Fibroblast of upper back skin (primary cell): ENCODE results near the gene CAMK4.

Experiments
- DNase-seq: peaks from one replicate; pipeline ENCODE4 v3.0.0-alpha.2; 2013

The CAMK4 gene

GRCh38 chr5:111447099-111447498, 222.9 kb downstream of the CAMK4 start:
- peak; percentile 23 for DNase-seq

- no peak for DNase-seq
These were observed 223.6 kb downstream of the CAMK4 start for GRCh38 chr5:111447822-111448221.

DNA sequence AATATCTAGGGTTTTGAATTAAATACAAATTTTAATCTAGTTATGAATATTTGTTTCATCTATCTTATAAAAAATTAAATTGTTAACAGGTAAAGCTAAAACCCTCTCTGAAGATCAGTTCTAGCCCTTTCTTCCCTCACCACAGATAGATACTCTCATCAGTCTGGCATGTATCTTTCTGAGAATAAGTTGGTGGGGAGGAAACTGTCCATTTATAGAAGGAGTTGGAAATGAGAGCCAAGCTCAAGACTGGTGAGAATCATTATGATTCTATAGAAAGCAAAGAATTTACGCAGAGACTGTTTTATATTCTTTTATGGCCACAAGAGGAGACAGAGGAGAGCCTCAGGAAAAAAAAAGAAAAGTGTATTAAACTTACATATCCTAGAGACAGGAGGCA, 229.1 kb downstream of the CAMK4 start:
- DNase-seq, result peak; percentile 61

DNA sequence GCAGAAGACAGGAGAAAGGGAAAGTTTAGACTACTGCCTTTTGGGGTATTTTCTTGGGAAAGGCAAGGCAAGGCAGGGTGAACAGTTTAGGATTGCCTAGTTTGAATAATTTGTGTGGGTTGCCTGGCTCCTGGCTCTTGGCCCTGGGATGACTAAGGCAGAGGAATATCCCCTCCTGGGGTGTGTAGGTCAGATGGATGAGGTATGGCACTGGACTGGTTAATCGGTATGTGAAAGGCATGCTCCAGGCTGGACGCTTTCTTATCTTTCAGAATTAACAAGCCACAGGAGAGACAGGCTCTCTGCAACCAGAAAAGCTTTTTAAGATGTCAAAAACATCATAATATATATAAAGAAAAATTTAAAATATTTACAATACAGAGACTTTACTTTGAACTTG, 229.6 kb downstream of the CAMK4 start:
- peak; percentile 83 for DNase-seq

GRCh38 chr5:111454198-111454622, 230.0 kb downstream of the CAMK4 start:
- peak; percentile 72 for DNase-seq

DNA sequence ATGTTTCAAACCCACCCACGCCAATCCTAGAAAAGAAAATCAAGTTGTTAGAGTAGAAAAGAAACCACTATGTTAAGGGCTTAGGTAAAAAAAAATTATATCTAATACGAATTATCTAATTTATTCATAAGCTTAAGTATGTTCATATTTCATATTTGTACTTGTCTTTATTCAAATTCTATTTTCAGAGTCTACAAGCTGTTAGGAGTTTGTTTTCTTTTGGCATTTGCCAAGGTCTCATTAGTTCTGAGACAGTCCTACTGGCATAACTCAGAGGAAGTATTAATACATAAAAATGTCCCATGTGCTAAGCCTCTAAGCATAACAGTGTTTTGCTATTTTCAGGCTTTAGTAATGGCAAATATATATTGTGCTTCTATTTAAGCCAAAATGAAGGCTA, 230.6 kb downstream of the CAMK4 start:
- DNase-seq, result no peak

DNA sequence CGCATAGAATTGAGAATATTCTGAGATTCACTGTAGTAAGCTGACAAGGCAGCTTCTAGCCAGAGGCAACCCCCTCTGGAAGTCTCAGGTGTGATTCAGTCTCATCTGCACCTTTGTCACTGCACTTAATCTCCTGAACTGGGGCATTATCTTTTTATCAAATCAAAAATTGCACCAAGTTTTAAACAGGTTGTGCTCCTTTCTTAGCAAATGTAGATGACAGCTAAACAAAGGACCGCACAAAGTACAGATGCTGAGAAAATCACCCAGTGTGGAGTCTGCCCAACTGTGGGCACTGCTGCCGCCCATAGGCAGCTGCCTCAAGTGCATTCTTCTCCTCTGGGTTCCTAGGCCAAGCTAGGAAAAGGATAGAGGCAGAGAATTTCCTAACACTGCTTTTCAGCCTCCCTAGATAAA, 237.1 kb downstream of the CAMK4 start:
- DNase-seq, result peak; percentile 34

- no peak for DNase-seq
These were observed 237.8 kb downstream of the CAMK4 start for GRCh38 chr5:111461934-111462333.

DNA sequence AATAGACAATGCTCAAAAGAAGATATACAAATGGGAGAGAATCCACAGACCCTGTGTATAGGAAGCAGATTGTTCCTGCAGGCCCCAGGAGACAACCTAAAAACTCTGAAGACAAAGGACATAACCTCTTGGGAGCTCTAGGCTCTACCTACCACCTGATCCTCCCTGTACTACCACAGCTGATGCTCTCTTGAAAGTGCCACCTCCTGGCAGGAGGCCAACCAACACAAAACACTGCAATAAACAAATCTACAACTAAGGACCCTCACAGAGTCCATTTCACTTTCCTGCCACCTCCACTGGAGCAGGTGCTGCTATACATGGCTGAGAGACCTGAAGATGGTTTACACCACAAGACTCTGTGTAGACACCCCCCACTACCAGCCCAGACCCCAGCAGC, 239.1 kb downstream of the CAMK4 start:
- no peak for DNase-seq

GRCh38 chr5:111469293-111469896, 245.2 kb downstream of the CAMK4 start:
- DNase-seq, result no peak

DNA sequence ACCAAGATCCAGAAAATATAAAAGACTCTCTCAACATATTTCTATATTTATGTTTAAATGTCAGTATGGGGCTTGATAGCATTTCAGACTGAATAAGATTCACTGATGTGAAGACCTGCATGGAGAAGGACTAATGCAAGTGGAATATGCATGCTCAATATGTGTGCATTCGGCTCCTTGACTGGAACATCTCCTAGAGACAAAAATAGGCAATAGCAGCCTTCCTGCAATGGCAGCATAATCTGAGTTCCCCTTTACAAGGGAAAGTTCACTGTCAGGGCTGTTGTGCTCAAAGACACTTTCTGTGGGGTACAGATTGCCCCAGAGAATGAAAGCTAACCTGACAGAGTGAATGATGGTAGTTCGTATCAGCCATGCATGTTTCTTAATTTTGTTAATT, 245.7 kb downstream of the CAMK4 start:
- DNase-seq, result no peak

- DNase-seq, result no peak
These were observed 247.9 kb downstream of the CAMK4 start for GRCh38 chr5:111472096-111472495.

- DNase-seq, result no peak
These were observed 248.4 kb downstream of the CAMK4 start for GRCh38 chr5:111472579-111472978.

DNA sequence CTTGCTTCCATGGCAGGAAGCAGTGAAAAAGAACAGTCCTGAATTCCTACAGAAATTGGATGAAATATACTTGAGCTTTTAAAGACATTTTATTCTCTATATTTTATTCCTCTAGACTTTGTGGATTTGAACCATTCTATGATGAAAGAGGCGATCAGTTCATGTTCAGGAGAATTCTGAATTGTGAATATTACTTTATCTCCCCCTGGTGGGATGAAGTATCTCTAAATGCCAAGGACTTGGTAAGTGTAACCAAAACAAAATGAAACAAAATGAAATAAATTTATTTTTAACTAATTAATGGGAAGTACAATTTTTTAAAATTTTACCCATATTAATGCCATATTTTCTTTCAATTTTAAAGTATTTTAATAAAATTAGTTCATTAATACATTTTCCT, 254.1 kb downstream of the CAMK4 start:
- DNase-seq, result peak; percentile 36

GRCh38 chr5:111478898-111479297, 254.7 kb downstream of the CAMK4 start:
- DNase-seq, result no peak

DNA sequence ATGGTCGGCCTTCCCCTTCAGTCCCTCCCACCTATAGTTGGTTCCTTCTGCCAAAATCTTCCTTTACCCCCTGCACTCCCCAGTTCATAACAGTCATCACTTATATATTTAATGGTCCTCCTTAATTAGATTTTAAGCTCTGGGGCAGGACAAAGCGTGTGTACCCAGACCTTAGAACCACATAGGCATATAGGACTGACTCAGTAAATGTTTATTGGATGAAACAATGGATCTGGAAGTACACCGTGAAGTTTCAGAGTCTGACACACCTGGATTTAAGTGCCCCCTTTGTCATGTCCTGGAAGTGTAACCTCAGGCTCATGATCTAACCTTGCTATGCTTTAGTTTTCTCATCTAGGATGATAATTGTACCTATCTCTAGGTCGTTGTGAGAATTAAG, 256.2 kb downstream of the CAMK4 start:
- no peak for DNase-seq

DNA sequence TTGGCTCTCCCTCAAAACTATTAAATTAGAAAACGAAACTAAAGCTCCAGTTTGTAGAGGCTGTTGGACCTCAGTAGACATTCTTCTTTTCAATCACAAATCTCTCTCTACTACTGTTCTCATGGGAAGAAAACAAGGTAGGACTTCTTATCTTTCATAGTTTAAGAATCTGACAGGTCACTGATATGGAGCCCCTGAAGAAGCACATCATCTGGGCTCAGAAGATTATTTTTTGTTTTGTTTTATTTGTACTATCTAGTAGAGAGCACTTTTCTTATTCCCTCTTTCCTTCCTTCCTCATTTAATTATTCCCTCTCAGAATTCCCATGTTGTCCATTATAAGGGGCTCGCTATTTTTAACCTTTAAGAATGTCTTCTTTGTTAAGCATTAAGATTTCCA, 261.9 kb downstream of the CAMK4 start:
- no peak for DNase-seq

DNA sequence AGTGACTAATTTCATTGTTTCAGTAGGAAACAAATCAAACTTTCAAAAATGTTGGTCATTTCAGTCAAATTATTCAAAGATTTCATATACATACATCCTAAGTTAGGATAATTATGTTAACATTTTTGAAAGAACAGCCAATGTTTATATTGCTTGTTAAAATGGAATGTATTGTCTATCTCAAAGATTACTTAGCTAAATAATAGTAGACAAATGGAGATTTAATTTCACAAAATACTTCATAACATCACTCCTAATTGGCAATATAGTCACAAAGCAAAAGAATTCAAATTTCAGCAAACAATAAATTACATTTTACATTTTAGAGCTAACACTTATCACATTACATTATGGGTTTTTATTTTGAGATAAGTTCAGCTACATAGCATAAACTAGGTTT, 262.7 kb downstream of the CAMK4 start:
- DNase-seq, result no peak

DNA sequence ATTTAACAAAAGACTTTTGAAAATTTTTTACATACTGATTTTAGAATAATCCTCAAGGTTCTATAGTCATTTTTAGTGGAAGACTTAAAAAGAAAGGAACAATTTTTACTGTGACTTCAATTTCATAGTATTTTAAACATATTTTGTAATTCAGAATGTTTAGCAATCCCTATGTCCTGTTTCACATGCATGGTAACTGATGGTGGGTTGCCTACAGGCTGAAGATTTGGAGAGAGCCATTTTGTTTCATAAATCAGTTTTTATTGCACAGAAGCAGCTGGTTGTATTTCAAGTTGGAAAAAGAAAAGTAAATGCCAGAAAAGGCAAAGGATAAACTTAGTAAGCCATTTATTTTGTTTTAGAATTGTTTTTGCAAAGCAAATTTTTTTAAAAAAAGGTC, 264.2 kb downstream of the CAMK4 start:
- no peak for DNase-seq

DNA sequence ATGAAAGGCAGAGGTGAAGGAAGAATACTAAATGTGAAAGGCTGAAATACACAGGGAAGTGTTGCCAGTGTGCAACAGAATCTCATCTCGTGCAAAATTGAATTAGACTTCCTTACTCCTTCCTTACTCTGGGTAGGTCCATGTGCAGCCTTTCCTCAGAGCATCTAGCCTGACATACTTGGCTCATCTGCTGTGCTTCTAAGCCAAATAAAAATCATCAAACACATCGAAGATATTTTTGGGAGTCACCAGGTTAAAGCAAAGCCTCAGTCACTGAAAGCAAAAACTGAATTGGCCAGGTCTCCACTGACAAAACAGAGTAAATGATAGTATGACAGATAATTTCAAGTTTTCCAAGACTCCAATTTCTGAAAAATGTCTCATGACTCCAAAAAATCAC, 268.8 kb downstream of the CAMK4 start:
- no peak for DNase-seq

DNA sequence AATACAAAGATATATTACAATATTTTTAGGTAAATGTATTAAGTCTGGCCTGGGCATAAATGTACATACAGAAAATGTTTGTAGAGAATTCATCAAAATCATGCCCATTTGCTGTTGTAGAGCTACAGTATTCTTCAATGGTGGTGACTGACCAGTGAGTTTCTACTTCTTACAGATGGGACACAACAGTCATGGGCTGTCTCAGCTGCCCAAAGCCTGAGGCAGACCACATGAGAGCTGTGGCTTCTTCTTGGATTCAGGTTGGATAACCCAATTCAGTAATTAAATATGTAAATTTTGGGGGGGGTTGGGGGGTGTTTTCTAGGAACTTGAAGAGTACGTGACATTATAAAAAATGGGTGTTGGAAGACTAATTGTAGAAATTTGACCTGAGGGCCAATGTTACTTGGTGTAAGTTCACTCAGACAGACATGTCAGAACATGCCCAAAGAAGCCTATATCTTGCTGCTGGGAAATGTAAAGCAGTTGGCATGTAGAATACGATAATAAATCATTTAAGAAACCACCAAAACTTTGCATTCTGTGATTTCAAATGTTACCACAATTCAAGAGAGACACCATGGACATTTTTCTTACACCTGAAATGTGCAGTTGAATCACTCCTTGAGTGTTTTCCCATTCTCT, 270.3 kb downstream of the CAMK4 start:
- DNase-seq, result peak; percentile 46

GRCh38 chr5:111495159-111495558, 271.0 kb downstream of the CAMK4 start:
- DNase-seq, result no peak

GRCh38 chr5:111498346-111498745, 274.2 kb downstream of the CAMK4 start:
- no peak for DNase-seq

- peak; percentile 77 for DNase-seq
These were observed 278.8 kb downstream of the CAMK4 start for GRCh38 chr5:111502956-111503355.

DNA sequence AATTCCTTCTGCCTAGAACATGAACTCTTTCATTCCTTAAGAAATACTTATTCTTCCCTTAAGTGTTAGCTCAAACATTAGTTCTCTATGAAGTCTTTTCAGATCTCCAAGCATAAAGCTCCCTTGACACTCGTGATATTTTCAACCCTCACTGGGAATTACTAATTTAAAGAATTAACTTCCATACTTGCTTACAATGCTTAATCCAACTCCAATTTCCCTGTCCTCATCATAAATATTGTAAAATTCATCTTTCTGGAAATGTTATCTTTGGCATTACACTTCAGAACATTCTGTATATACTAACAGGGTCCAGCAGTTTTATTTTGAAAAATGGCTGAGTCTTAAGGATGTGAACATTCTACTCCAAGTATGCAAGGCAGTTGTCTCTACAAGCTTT, 280.9 kb downstream of the CAMK4 start:
- DNase-seq, result no peak
